Measurements from ENCODE around the gene VGLL2. TPM values are rescaled to one million over a fixed set of nuclear protein-coding genes. Genes with fewer than 3 reads are reported as not detected.
A peak's percentile ranks its signal among the peaks of the same experiment; 100 is the strongest.

Gene VGLL2
- total RNA-seq, 3 donors from 2014 or later: not detected

DNA sequence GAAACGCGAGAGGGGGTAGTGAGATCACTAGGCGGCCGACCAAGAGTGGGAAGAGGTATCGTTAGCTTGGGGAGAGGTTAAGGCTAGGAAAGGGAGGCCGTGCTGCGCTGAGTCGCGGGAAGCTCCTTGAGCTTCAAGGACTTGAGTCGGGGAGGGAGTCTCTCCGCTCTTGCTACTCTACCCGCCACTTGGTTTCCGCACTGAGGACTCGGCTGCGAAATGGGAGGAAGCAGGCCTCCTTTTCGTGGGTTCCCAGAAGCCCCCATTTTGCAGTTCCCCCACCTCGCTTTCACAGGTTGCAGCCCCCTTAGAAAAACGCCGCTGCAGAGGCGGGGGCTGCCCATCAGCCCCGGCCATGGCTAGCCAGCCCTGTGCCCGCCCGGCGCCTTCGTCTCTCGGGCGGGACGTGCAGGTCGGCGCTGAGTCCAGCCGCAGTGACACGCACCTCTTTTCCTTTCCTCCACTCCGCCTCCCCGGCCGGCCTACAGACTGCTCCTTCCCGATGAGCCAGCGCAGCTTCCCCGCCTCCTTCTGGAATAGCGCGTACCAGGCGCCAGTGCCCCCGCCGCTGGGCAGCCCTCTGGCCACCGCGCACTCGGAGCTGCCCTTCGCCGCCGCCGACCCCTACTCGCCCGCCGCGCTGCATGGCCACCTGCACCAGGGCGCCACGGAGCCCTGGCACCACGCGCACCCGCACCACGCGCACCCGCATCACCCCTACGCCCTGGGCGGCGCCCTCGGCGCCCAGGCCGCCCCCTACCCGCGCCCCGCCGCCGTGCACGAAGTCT lies 4.9 kb downstream of the VGLL2 start:
- intact Hi-C loops (cut with DNase I, micrococcal nuclease): no loop called here
- Histone ChIP-seq H3K4me3 (no peak overlapping the region), H3K4me1 (ENCODE audit: low read depth) (peaks cover 17% of the 10 kb centered on the region), H3K9me3 (no peaks in the 10 kb centered on the region), H3K36me3 (ENCODE audit: low read depth) (no peaks in the 10 kb centered on the region)
- peak; percentile 61 for ATAC-seq
- peak in 2 of 3 donors; percentile 23 to 40 for DNase-seq
- TF ChIP-seq, protein P1, sequence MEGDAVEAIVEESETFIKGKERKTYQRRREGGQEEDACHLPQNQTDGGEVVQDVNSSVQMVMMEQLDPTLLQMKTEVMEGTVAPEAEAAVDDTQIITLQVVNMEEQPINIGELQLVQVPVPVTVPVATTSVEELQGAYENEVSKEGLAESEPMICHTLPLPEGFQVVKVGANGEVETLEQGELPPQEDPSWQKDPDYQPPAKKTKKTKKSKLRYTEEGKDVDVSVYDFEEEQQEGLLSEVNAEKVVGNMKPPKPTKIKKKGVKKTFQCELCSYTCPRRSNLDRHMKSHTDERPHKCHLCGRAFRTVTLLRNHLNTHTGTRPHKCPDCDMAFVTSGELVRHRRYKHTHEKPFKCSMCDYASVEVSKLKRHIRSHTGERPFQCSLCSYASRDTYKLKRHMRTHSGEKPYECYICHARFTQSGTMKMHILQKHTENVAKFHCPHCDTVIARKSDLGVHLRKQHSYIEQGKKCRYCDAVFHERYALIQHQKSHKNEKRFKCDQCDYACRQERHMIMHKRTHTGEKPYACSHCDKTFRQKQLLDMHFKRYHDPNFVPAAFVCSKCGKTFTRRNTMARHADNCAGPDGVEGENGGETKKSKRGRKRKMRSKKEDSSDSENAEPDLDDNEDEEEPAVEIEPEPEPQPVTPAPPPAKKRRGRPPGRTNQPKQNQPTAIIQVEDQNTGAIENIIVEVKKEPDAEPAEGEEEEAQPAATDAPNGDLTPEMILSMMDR (IDR thresholded peaks at IDR 0.05): no peak

DNA sequence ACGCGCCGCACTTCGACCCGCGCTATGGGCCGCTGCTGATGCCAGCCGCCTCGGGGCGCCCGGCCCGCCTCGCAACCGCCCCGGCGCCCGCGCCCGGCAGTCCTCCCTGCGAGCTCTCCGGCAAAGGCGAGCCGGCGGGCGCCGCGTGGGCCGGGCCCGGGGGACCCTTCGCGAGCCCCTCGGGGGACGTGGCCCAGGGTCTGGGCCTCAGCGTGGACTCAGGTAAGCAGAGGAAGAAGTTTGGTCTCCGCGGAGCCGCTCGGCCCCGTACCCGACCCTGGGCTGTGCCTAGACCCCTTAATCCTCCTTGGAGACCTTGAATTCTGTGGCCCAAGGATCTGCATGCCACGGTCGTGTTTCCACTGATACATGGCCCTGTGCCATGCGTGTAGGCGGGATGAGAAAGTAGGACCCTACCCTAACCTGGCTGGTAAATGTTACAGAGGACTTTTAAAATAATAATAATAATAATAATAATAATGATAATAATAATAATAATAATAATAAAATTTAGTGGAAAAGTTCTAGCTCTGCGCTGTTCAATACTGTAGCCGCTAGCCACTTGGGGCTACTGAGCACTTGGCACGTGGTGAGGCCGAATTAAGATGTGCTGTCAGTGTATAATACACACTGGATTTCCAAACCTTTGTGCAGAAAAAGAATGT lies 5.6 kb downstream of the VGLL2 start:
- H3K4me1 ChIP-seq (ENCODE audit: low read depth): peaks cover 10% of the 10 kb centered on the region
- TF ChIP-seq, protein P1 (IDR thresholded peaks at IDR 0.05): no peak
- H3K36me3 ChIP-seq (ENCODE audit: low read depth): no peaks in the 10 kb centered on the region
- H3K4me3 ChIP-seq: no peak overlapping the region
- intact Hi-C loops (cut with DNase I, micrococcal nuclease): no loop called here
- ATAC-seq: peak; percentile 40
- H3K9me3 ChIP-seq: no peaks in the 10 kb centered on the region
- DNase-seq: peak in 1 of 3 donors; percentile 30

DNA sequence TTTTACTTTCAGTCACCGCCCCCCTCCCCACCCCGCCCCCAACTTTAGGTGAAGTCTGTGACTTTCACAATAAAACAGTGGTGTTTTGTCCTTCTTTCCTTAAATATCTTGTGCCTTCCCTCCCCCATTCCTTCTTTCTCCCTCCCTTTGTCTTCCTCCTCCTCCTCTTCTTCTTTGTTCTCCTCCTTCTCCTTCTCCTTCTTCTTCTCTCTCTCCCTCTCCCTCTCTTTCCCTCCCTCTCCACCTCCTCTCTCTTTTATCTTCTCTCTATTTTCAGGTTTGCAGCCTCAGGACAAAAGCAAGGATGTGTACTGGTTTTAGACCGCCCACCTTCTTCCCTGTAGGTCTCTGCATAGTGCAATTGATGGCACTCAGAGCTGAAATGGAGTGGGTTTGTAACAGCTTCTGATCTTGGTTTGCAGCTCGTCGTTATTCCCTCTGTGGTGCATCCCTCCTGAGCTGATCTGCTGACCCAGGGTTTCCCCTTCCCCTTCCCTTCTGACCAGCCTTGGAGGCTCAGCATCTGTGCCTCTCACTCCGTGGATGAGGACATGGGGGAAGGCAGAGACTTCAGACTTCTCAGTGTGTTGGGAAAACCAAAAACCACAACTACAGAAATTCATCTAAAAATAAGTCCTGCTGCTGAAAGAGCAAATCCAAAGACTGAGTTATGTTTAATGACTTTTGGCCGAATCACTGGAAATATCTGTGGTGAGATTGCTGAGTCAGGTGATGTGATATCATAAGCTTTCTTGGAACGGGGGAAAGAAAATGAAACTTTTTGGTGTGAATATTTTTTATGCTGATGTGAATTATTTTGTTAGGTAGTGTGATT lies 6.9 kb downstream of the VGLL2 start:
- Histone ChIP-seq H3K36me3 (ENCODE audit: low read depth) (no peaks in the 10 kb centered on the region), H3K4me3 (no peak overlapping the region), H3K4me1 (ENCODE audit: low read depth) (peaks cover 4% of the 10 kb centered on the region), H3K9me3 (no peaks in the 10 kb centered on the region)
- DNase-seq (no peak), ATAC-seq (no peak)
- intact Hi-C loops (cut with DNase I, micrococcal nuclease): no loop called here
- TF ChIP-seq, protein P1 (IDR thresholded peaks at IDR 0.05): no peak

DNA sequence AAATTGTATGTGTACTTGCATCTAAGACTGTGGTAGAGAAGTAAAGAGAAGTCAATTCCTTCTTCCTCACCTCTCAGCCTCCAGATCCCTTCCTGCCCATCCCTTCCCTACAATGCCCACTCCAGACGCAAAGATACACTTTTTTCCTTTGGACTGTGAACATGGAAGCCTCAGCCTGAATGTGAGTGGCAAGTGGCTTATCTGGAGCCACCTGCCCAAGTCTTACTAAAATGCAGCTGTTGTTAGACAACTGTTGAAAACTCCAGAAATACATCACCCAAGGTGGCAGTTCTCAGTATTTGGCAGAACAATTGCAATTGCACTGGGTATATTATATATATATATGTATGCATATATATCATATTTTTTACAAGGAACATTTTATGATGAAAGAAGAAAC lies 7.5 kb downstream of the VGLL2 start:
- intact Hi-C loops (cut with DNase I, micrococcal nuclease): no loop called here
- ATAC-seq (no peak), DNase-seq (no peak)
- Histone ChIP-seq H3K4me3 (no peak overlapping the region), H3K9me3 (no peaks in the 10 kb centered on the region), H3K36me3 (ENCODE audit: low read depth) (no peaks in the 10 kb centered on the region), H3K4me1 (ENCODE audit: low read depth) (peaks cover 4% of the 10 kb centered on the region)
- TF ChIP-seq, protein P1 (IDR thresholded peaks at IDR 0.05): no peak

DNA sequence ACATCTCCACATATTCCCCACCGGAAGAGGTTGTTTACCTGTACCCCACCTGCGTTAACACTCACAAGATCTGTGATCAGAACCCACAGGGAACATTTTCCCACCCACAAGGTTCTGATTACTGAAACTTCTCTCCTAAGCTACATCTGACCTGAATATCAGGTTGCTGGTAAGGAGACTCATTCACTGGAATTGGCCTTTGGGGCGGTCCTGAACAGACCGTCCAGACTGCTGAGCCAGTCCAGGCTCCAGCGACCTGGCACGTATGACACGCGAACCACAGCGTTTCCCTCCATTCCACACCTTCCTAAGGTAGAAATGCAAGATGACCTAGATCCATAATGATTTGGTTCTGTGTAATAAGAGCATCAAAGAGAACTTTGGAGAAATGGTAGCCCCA lies 9.8 kb downstream of the VGLL2 start:
- H3K9me3 ChIP-seq: no peaks in the 10 kb centered on the region
- no peak for ATAC-seq

More for the DNA sequence above, 9.8 kb downstream of the VGLL2 start:
- Histone ChIP-seq H3K4me1 (ENCODE audit: low read depth) (peaks cover 4% of the 10 kb centered on the region), H3K4me3 (no peak overlapping the region), H3K36me3 (ENCODE audit: low read depth) (no peaks in the 10 kb centered on the region)
- no peak for DNase-seq
- intact Hi-C loops (cut with DNase I, micrococcal nuclease): no loop called here
- TF ChIP-seq, protein P1 (IDR thresholded peaks at IDR 0.05): no peak

Measured in mucosa of descending colon (tissue), 3 donors.